GF-D8 (cell line): ENCODE measurements around the gene STAT4.
A peak's percentile ranks its signal among the peaks of the same experiment; 100 is the strongest.
"Not testable (repeated sequence)": the region's sequence is repeated elsewhere in the genome, so short reads cannot be mapped to it uniquely, and the experiment has no call there.

Experiments used
- DNase-seq: peaks from one replicate; lab custom pipeline; 2025; lab: John Stamatoyannopoulos, UW

STAT4 gene

GRCh38 chr2:191013932-191014652 lies 136.7 kb downstream of the STAT4 start, which contains the start of gene STAT1:
Gene STAT1 (minus strand): TSS chr2:191014171. CDS start chr2:191010003, 4,168 bp downstream.
- peak; percentile 65 for DNase-seq

GRCh38 chr2:191013682-191013931 lies 137.2 kb downstream of the STAT4 start:
- DNase-seq = no peak

GRCh38 chr2:191012845-191013681 lies 137.7 kb downstream of the STAT4 start:
- DNase-seq = no peak

- DNase-seq = no peak
These were observed 138.4 kb downstream of the STAT4 start for GRCh38 chr2:191012346-191012745.

- DNase-seq = no peak
These were observed 139.6 kb downstream of the STAT4 start for GRCh38 chr2:191010887-191011885.

- no peak for DNase-seq
These were observed 141.0 kb downstream of the STAT4 start for GRCh38 chr2:191009541-191010374.

GRCh38 chr2:191008286-191008685 lies 142.5 kb downstream of the STAT4 start:
- DNase-seq = no peak

GRCh38 chr2:191006997-191007783 lies 143.6 kb downstream of the STAT4 start:
- no peak for DNase-seq

GRCh38 chr2:191006297-191006696 lies 144.5 kb downstream of the STAT4 start:
- no peak for DNase-seq

GRCh38 chr2:191003405-191004309 lies 147.1 kb downstream of the STAT4 start:
- DNase-seq = no peak

GRCh38 chr2:191001624-191002023 lies 149.2 kb downstream of the STAT4 start:
- DNase-seq = no peak

- no peak for DNase-seq
These were observed 149.8 kb downstream of the STAT4 start for GRCh38 chr2:191001032-191001431.

GRCh38 chr2:190999949-191000665 lies 150.7 kb downstream of the STAT4 start:
- no peak for DNase-seq

GRCh38 chr2:190999058-190999457 lies 151.7 kb downstream of the STAT4 start:
- no peak for DNase-seq

GRCh38 chr2:190997526-190998113 lies 153.2 kb downstream of the STAT4 start:
- DNase-seq = no peak

- no peak for DNase-seq
These were observed 153.8 kb downstream of the STAT4 start for GRCh38 chr2:190996947-190997346.

- DNase-seq = no peak
These were observed 154.4 kb downstream of the STAT4 start for GRCh38 chr2:190996338-190996946.

GRCh38 chr2:190995315-190995714 lies 155.5 kb downstream of the STAT4 start:
- DNase-seq = not testable (repeated sequence)
